Body of pancreas (tissue), 4 donors: ENCODE results near the gene COIL. TPM values are rescaled to one million over a fixed set of nuclear protein-coding genes. Genes with fewer than 3 reads are reported as not detected.

Source experiments
- ATAC-seq: fragments of 150-250 bp; one replicate; pipeline ENCODE4 v1.9.1; 2016
- DNase-seq, 4 donors: peaks; one replicate each; pipeline ENCODE4 v3.0.0-alpha.2; 2019
- H3K27ac ChIP-seq, 4 donors: fragments of 200-600 bp; sonication (generic); 1 replicate in 3 of 4; 2 replicates in 1 of 4; pipeline versions ENCODE4 v1.5.1 to v1.6.1; 2016 to 2019; ENCODE audit warnings: mild to moderate bottlenecking in 1 of 4, mixed read lengths in 1 of 4, moderate library complexity in 1 of 4
- H3K27me3 ChIP-seq, 2 donors: fragments of 200-600 bp; sonication (generic); one replicate each; pipeline ENCODE4 v1.6.0; 2016; ENCODE audit warnings: mild to moderate bottlenecking in 1 of 2
- H3K36me3 ChIP-seq, 2 donors: fragments of 200-600 bp; sonication (generic); replicated peaks in 1 of 2; 2 replicates each; pipeline ENCODE4 v1.5.1; 2016; ENCODE audit warnings: low read depth in 2 of 2; ENCODE audit not compliant: insufficient read depth in 1 of 2
- H3K4me1 ChIP-seq: fragments of 200-600 bp; sonication (generic); one replicate; pipeline ENCODE4 v1.6.0; 2016
- H3K4me3 ChIP-seq, 2 donors: fragments of 200-600 bp; sonication (generic); 1 replicate in 1 of 2; 2 replicates in 1 of 2; pipeline ENCODE4 v1.5.1; 2016 to 2019
- H3K9me3 ChIP-seq, 3 donors: fragments of 200-600 bp; sonication (generic); 1 replicate in 2 of 3; 2 replicates in 1 of 3; pipeline ENCODE4 v1.5.1; 2016
- POLR2A ChIP-seq, 3 donors: fragments of 450-650 bp; IDR thresholded peaks; one replicate each; pipeline ENCODE4 v1.6.1; 2016; ENCODE audit warnings: antibody characterized with exemption in 3 of 3, mild to moderate bottlenecking in 2 of 3
- WGBS, 2 donors: methylation state at CpG; one replicate each; pipeline ENCODE4 v1.1.5; 2017; 5-methylcytosine and 5-hydroxymethylcytosine counted together
- intact Hi-C: fragments of 100-400 bp; cut with DNase I; formaldehyde crosslinking; loops from one replicate; pipeline ENCODE4 v1.15.1; 2023
- total RNA-seq, 2 donors: library from RNA; depleted of rRNA; stranded (reverse); fragments of >200 nt; gene quantifications; one replicate each; pipeline ENCODE4 v1.1.0, GENCODE V29; 2016
- TF ChIP-seq, protein P1 (sequence below), 7 experiments: fragments of 450-650 bp in 4 of 7; fragments of 200-600 bp in 3 of 7; sonication (generic) in 3 of 7; IDR thresholded peaks; one replicate each; pipeline ENCODE4 v1.5.1; 2016 to 2019; ENCODE audit warnings: antibody characterized with exemption in 7 of 7

The COIL gene
- total RNA-seq, 2 donors from 2014 or later: 4.6 to 7.8 TPM

DNA sequence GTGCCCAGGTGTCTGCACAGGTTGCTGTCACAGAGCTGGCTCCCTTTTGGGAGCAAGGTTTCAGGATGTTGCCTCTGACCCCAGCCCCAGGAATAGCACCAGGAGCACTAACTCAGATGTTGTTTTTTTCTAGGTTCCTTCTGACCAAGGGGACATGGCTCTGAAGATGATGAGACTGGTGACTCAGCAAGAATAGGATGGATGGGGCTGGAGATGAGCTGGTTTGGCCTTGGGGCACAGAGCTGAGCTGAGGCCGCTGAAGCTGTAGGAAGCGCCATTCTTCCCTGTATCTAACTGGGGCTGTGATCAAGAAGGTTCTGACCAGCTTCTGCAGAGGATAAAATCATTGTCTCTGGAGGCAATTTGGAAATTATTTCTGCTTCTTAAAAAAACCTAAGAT is 45.2 kb upstream of the COIL start:
- WGBS, 2 donors: 94 to 97% methylated on average over 2 of the region's 2 CpGs
- intact Hi-C loops: no loop called here
- no peak for DNase-seq

DNA sequence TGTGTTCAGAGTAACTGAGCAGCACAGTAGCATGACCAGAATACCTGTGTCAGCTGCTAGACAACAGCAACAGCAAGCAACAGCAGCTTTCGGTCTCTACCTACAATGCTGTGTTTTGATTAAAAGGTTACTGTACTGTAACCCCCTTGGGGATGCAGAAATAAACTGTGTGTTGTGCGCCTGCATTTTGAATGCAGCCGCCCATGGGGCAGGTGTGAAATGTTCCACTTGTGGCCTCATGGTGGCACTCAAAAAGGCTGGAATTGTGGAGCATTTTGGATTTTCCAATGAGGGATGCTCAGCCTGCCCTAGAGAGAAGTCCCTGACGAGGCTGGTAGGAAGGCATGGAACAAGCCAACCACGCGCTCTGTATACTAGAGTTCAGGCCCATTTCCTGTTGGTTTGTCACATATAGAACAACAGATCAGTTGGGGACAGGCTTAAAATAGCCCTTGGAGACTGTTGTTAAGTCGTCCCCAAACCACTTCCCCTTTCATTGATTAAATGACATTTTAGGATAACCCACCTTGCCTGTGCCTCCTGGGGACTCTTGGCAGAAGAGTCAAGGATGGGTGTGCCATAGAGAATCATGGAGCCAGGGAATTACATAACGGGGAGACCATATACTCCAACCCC is 44.2 kb upstream of the COIL start:
- WGBS, 2 donors: 63 to 71% methylated on average over 8 of the region's 8 CpGs
- intact Hi-C loops: no loop called here
- no peak overlapping the region for H3K27ac ChIP-seq
- H3K36me3 ChIP-seq: no peaks in the 10 kb centered on the region
- no peaks in the 10 kb centered on the region for H3K9me3 ChIP-seq
- peaks cover 4% of the 10 kb centered on the region for H3K4me1 ChIP-seq
- no peak overlapping the region for H3K4me3 ChIP-seq
- TF ChIP-seq, protein P1, sequence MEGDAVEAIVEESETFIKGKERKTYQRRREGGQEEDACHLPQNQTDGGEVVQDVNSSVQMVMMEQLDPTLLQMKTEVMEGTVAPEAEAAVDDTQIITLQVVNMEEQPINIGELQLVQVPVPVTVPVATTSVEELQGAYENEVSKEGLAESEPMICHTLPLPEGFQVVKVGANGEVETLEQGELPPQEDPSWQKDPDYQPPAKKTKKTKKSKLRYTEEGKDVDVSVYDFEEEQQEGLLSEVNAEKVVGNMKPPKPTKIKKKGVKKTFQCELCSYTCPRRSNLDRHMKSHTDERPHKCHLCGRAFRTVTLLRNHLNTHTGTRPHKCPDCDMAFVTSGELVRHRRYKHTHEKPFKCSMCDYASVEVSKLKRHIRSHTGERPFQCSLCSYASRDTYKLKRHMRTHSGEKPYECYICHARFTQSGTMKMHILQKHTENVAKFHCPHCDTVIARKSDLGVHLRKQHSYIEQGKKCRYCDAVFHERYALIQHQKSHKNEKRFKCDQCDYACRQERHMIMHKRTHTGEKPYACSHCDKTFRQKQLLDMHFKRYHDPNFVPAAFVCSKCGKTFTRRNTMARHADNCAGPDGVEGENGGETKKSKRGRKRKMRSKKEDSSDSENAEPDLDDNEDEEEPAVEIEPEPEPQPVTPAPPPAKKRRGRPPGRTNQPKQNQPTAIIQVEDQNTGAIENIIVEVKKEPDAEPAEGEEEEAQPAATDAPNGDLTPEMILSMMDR (IDR thresholded peaks at IDR 0.05): peak in 6 of 7 experiments; percentile 14 to 58 (median 42)
- no peak for TF ChIP-seq POLR2A (IDR thresholded peaks at IDR 0.05)
- peak; percentile 27 for ATAC-seq
- no peaks in the 10 kb centered on the region for H3K27me3 ChIP-seq
- peak in 2 of 4 donors; percentile 23 to 28 for DNase-seq

More for the DNA sequence above, 45.2 kb upstream of the COIL start:
- TF ChIP-seq POLR2A (IDR thresholded peaks at IDR 0.05): no peak
- TF ChIP-seq, protein P1 (IDR thresholded peaks at IDR 0.05): no peak
- H3K27me3 ChIP-seq: no peaks in the 10 kb centered on the region
- peaks cover 7% of the 10 kb centered on the region for H3K4me1 ChIP-seq
- H3K36me3 ChIP-seq: no peaks in the 10 kb centered on the region
- no peak overlapping the region for H3K27ac ChIP-seq
- H3K9me3 ChIP-seq: no peaks in the 10 kb centered on the region
- no peak overlapping the region for H3K4me3 ChIP-seq
- no peak for ATAC-seq

DNA sequence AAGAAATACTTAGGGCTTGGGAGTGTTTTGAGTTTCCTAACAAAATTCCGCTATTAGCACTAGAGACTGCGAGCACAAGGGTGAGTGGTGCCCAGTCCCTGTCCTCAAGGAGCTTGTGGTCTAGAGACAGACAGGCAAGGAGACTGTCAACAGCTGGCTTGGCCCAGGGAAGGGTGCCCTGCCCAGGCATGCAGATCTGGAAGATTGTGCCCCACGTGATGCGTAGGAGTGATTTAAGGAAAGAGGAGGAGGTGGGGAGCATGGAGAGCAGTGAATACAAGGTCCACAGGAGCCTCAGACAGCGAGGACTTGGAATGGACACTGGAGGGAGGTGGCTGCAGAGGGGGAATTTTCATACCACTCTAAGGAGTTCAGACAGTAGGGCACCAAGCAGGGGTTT is 42.1 kb upstream of the COIL start:
- ATAC-seq: no peak
- Histone ChIP-seq H3K27me3 (no peaks in the 10 kb centered on the region), H3K27ac (no peak overlapping the region), H3K36me3 (no peaks in the 10 kb centered on the region), H3K9me3 (no peaks in the 10 kb centered on the region), H3K4me3 (no peak overlapping the region), H3K4me1 (no peaks in the 10 kb centered on the region)
- TF ChIP-seq, protein P1 (IDR thresholded peaks at IDR 0.05): no peak
- no peak for TF ChIP-seq POLR2A (IDR thresholded peaks at IDR 0.05)
- intact Hi-C loops: no loop called here
- 84 to 86% methylated on average over 5 of the region's 5 CpGs for WGBS, 2 donors
- DNase-seq: no peak

DNA sequence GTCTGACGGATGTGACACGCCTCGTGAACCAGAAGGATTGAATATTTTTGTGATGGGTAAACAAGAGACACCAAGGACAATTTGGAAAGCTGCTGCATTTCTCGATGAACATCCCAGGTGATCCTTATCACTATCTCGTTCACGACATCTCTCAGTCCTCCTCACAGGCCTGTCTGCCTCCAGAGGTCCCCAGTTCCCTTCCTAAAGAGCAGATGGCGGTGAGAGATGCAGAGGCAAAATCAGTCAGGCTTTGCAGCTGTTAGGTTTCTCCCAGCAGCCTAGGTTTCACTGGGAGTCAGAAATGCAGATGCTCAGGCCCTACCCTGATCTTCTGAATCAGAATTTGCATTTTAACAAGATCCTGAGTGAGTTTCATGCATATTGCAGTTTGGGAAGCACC is 40.7 kb upstream of the COIL start:
- no peaks in the 10 kb centered on the region for H3K36me3 ChIP-seq
- no peaks in the 10 kb centered on the region for H3K27me3 ChIP-seq
- no peak overlapping the region for H3K4me3 ChIP-seq
- DNase-seq (no peak), ATAC-seq (no peak)
- H3K27ac ChIP-seq: no peak overlapping the region
- H3K4me1 ChIP-seq: no peaks in the 10 kb centered on the region
- intact Hi-C loops: no loop called here
- no peaks in the 10 kb centered on the region for H3K9me3 ChIP-seq
- WGBS, 2 donors: 84 to 87% methylated on average over 7 of the region's 7 CpGs
- TF ChIP-seq, protein P1 (IDR thresholded peaks at IDR 0.05): no peak
- TF ChIP-seq POLR2A (IDR thresholded peaks at IDR 0.05): no peak

DNA sequence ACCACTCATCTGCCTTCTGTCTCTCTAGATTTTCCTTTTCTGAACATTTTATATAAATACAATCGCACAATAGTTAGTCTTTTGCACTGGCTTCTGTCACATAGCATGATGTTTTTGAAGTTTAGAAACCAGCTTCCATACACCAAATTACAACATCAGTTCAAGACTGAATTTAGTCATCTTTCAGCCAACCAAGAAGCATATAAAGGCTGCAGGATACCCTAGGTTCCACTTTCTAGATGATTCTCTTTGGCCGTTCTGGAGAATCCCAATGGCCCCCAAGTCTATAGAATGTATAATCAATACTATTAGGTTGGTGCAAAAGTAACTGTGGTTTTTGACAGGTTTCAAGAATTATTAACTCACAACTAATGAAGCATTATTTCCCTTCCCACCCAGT is 36.5 kb upstream of the COIL start:
- no peaks in the 10 kb centered on the region for H3K9me3 ChIP-seq
- WGBS, 2 donors: 94 to 97% methylated on average over 2 of the region's 2 CpGs
- TF ChIP-seq POLR2A (IDR thresholded peaks at IDR 0.05): no peak
- TF ChIP-seq, protein P1 (IDR thresholded peaks at IDR 0.05): no peak
- peaks cover 0 to 1% of the 10 kb centered on the region in 2 donors for H3K36me3 ChIP-seq
- no peak for DNase-seq
- H3K4me3 ChIP-seq: no peak overlapping the region
- intact Hi-C loops: no loop called here
- H3K27ac ChIP-seq: no peak overlapping the region
- no peaks in the 10 kb centered on the region for H3K4me1 ChIP-seq
- no peaks in the 10 kb centered on the region for H3K27me3 ChIP-seq
- ATAC-seq: no peak
